NCI-H2227 treated with DMSO at 0.1 percent for 48 hours (cell line): ENCODE measurements around the gene MAGOHB.

Experiments used
- DNase-seq: peaks from one replicate; lab custom pipeline; 2025; lab: John Stamatoyannopoulos, UW

MAGOHB gene

DNA sequence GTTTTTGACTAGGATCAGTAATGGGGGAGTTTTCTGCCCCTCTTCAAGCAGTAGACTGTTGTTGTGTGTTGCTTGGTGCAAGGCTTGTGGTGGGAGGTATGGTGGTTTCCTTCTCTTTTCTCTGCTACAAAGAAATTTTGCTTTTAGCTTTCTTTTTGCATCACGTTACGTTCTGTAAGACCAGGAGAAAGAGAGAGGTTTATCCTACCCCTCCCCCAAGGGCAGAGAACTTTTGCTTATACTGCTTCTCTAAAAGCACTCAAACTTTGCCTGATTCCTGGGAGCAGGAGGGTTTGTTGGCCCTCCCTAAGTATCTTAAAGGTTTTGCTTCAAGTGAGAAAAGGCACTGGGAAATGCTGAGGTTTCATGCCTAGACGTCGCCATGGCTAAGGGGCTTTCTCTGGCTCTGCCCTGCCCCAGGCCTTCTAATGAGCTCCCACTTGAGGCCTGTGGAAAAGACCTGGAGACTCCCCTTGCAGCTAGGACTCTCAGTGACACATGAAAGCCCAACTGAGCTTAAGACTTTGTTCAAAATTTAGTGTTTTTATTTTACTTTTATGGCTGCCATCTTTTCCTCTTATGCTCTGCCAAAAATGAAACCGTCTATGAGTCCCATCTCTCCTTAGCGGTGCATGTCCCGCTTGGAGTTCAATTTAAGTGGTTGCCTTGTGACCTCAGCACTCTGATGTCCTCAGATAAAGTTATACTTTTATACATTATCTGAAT, 58.5 kb downstream of the MAGOHB start:
- DNase-seq, result no peak

DNA sequence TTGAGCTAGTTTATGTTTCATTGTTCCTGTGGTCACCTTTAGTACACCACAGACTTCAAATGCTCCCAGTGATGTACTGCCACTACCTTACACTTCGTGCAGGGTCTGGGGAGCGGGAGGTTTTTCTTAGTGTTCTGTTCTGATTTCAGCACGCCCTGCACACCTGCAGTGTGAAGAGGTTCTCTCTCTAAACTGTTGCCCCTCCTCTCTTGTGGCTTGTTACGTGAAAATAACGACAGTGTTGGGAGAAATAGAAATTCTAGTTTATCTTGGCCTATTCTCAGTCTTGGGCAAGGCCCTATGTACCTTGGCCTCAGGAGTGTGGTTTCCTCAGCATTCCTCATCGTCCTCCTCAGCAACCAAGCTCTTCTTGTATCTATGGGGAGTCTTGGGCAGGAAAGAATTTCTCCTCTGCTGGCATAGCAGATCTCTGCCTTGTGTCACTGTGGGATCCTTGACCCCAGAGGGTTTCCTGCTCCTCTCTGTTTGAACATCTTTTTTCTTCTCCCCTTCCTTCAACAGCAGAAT, 59.1 kb downstream of the MAGOHB start:
- no peak for DNase-seq
